ENCODE measurements around the gene SPINT3. TPM values are rescaled to one million over a fixed set of nuclear protein-coding genes. Genes with fewer than 3 reads are reported as not detected.
A peak's percentile ranks its signal among the peaks of the same experiment; 100 is the strongest.

The SPINT3 gene
- total RNA-seq, 1 experiment from 2014 or later: not detected

DNA sequence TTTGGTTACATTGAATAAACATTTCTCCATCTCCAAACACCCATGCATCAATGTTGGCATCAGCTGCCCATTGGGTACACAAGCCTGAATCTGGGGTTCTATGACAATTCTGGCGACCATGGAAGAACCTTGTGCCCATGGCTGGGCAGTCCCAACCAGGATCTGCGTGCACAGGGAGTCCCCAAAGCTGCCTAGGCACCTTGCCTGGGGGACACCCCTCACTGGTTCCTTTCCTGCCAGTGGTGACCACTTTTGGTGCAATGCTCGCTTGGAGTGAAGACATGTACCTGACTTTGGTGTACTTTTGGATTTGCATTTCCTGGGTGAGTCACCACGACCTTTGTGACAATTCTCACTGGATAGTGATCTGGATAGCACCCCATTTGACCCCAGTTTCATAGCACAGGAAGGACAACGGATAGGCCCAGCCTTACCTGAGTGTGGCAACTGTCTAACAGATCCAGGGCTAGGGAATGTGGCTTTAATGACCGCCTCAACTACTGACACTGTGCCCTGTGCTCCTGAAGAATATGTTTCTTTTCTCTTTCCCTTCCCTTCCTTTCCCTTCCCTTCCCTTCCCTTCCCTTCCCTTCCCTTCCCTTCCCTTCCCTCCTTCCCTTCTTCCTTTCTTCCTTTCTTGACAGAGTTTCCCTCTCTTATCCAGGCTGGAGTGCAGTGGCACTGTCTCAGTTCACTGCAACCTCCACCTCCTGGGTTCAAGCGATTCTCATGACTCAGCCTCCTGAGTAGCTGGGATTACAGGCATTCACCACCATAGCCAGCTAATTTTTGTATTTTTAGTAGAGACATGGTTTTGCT lies 7.1 kb downstream of the SPINT3 start:
- Histone ChIP-seq H3K27ac (ENCODE audit: low read depth, low read length) (no peak overlapping the region), H2AFZ (ENCODE audit: low read depth, low read length, poor library complexity, severe bottlenecking) (no peak overlapping the region), H3K79me2 (ENCODE audit: insufficient read depth, low read length) (no peaks in the 10 kb centered on the region), H4K20me1 (ENCODE audit: insufficient read depth) (no peaks in the 10 kb centered on the region), H3K9me2 (ENCODE audit: insufficient read depth) (no peaks in the 10 kb centered on the region), H3K4me2 (ENCODE audit: low read length) (peak overlapping the region; percentile 52), H3K27me3 (ENCODE audit: insufficient read depth, low read length) (0 out of 2 replicates have a peak, but pooled peaks cover 2% of the 10 kb centered on the region), H3K9ac (ENCODE audit: low read length) (no peak overlapping the region), H3K4me3 (replicated peaks in 1 of 2; ENCODE audit: low read depth in 1 of 2, low read length in 2 of 2) (no peak overlapping the region), H3K4me1 (ENCODE audit: control insufficient read depth in 1 of 2, insufficient read depth in 2 of 2, low read length in 2 of 2) (peaks cover 0 to 19% of the 10 kb centered on the region in 2 experiments; a peak in 2 of 4 replicates), H3K9me3 (ENCODE audit: control insufficient read depth in 1 of 2, insufficient read depth in 1 of 2, low read depth in 1 of 2, low read length in 2 of 2) (no peaks in the 10 kb centered on the region), H3K36me3 (ENCODE audit: control insufficient read depth in 1 of 2, insufficient read depth in 2 of 2, low read length in 2 of 2) (no peaks in the 10 kb centered on the region)
- intact Hi-C loops (cut with micrococcal nuclease): no loop called here
- POLR2A ChIA-PET: no interaction called here
- RAD21 ChIA-PET (ENCODE audit: low non-redundant PET in 1 of 2, low total read pairs in 2 of 2, uncharacterized antibody in 2 of 2, unreplicated experiment in 2 of 2): no interaction called here
- TF ChIP-seq POLR2AphosphoS5 (IDR thresholded peaks at IDR 0.05; ENCODE audit: low read depth, low read length): no peak
- TF ChIP-seq TCF7L2 (IDR thresholded peaks at IDR 0.05; ENCODE audit: borderline replicate concordance, extremely low read depth, insufficient read depth, insufficient read length): no peak
- TF ChIP-seq, protein P1, sequence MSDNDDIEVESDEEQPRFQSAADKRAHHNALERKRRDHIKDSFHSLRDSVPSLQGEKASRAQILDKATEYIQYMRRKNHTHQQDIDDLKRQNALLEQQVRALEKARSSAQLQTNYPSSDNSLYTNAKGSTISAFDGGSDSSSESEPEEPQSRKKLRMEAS (IDR thresholded peaks at IDR 0.05): no peak
- 0 out of 2 replicates have a peak, but pooled peaks have one; percentile 18 for TF ChIP-seq FOSL1 (IDR thresholded peaks at IDR 0.05; ENCODE audit: low read depth)
- TF ChIP-seq CBX3 (IDR thresholded peaks at IDR 0.05; ENCODE audit: low read depth): no peak
- BruUV-seq (replicated peaks): no TSS peak
- DNase-seq (ENCODE audit: low read depth, low spot score): no peak
- no peak for ATAC-seq
- CTCF ChIA-PET: no interaction called here

DNA sequence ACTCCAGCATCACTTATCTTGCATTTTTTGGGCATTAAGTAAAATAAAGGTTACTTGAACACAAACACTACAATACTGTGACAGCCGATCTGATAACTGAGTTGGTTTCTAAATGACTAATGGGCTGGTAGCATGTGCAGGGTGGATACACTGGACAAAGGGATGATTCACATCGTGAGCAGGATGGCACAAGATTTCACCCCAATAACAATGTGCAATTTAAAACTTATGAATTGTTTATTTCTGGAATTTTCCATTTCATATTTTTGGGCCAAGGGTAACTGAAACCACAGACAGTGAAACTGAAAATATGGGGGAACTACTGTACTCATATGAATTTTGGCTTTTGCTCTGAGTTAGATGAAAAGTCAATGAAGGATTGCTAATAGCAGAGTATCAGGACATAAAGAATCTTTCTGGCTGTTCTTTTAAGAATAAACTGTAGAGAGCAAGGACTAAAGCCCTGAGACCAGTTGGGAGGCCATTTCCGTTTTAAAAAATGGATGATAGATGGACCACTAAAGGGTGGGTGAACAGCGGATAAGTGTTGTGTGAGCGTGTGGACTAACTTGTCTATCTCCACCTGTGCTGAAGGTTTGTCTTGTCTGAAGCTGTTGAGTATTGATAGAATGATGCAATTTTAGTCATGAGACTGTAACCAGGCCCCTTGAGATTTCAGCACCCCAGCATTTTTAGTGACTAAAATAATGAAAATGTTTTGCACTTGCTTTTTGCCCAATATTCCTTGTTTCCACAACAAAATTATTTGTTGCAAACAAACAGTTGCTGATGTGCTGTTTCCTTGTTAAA lies 8.2 kb downstream of the SPINT3 start:
- POLR2A ChIA-PET: no interaction called here
- Histone ChIP-seq H3K27ac (ENCODE audit: low read depth, low read length) (no peak overlapping the region), H3K9me3 (ENCODE audit: control insufficient read depth in 1 of 2, insufficient read depth in 1 of 2, low read depth in 1 of 2, low read length in 2 of 2) (no peaks in the 10 kb centered on the region), H3K9me2 (ENCODE audit: insufficient read depth) (no peaks in the 10 kb centered on the region), H3K4me1 (ENCODE audit: control insufficient read depth in 1 of 2, insufficient read depth in 2 of 2, low read length in 2 of 2) (peaks cover 0 to 19% of the 10 kb centered on the region in 2 experiments; a peak in 2 of 4 replicates), H4K20me1 (ENCODE audit: insufficient read depth) (no peaks in the 10 kb centered on the region), H3K27me3 (ENCODE audit: insufficient read depth, low read length) (no peaks in the 10 kb centered on the region), H3K4me2 (ENCODE audit: low read length) (peak overlapping the region; percentile 52; the same call in 1 of the 2 replicates), H3K79me2 (ENCODE audit: insufficient read depth, low read length) (no peaks in the 10 kb centered on the region), H3K4me3 (replicated peaks in 1 of 2; ENCODE audit: low read depth in 1 of 2, low read length in 2 of 2) (no peak overlapping the region), H2AFZ (ENCODE audit: low read depth, low read length, poor library complexity, severe bottlenecking) (no peak overlapping the region), H3K36me3 (ENCODE audit: control insufficient read depth in 1 of 2, insufficient read depth in 2 of 2, low read length in 2 of 2) (no peaks in the 10 kb centered on the region), H3K9ac (ENCODE audit: low read length) (no peak overlapping the region)
- RAD21 ChIA-PET (ENCODE audit: low non-redundant PET in 1 of 2, low total read pairs in 2 of 2, uncharacterized antibody in 2 of 2, unreplicated experiment in 2 of 2): no interaction called here
- no TSS peak for BruUV-seq (replicated peaks)
- TF ChIP-seq POLR2AphosphoS5 (IDR thresholded peaks at IDR 0.05; ENCODE audit: low read depth, low read length): 0 out of 2 replicates have a peak, but pooled peaks have one; percentile 12
- TF ChIP-seq CEBPB (IDR thresholded peaks at IDR 0.05; ENCODE audit: low read depth): peak; percentile 65
- no peak for TF ChIP-seq ZFX (IDR thresholded peaks at IDR 0.05)
- CTCF ChIA-PET: no interaction called here
- intact Hi-C loops (cut with micrococcal nuclease): no loop called here
- no peak for ATAC-seq
- no peak for DNase-seq (ENCODE audit: low read depth, low spot score)

Measured in HCT116 (cell line).